ENCODE data around the gene TSKU. TPM values are rescaled to one million over a fixed set of nuclear protein-coding genes. Genes with fewer than 3 reads are reported as not detected.

Gene TSKU
- total RNA-seq, 1 donor from 2014 or later: 42.3 TPM

DNA sequence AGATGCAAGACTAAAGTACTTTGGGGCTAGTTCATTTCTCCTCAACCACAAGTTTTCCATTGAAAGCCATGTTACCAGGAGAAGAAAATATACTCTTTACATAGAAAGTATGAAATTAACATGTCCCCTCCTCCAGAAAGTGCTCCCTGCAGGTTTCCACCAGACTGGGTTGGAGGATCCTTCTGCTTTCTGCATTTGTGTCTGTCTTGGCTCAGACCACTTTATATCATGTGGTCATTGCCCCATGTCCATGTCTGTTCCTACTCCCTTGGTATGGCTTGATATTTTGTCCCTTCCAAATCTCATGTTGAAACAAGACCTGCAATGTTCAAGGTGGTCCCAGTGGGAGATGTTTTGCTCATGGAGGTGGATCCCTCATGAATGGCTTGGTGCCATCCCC lies 49.2 kb downstream of the TSKU start:
- Mint-ChIP-seq H3K27me3 (ENCODE audit: low read depth) (no peaks in the 10 kb centered on the region), H3K9me3 (ENCODE audit: low read depth) (no peaks in the 10 kb centered on the region), H3K36me3 (ENCODE audit: low read depth) (no peaks in the 10 kb centered on the region), H3K4me1 (ENCODE audit: low read depth) (peaks cover 5% of the 10 kb centered on the region), H3K27ac (ENCODE audit: unreplicated experiment) (no peak overlapping the region), H3K4me3 (ENCODE audit: unreplicated experiment) (no peak overlapping the region)
- DNase-seq (ENCODE audit: low spot score): no peak
- TF ChIP-seq, protein P1, sequence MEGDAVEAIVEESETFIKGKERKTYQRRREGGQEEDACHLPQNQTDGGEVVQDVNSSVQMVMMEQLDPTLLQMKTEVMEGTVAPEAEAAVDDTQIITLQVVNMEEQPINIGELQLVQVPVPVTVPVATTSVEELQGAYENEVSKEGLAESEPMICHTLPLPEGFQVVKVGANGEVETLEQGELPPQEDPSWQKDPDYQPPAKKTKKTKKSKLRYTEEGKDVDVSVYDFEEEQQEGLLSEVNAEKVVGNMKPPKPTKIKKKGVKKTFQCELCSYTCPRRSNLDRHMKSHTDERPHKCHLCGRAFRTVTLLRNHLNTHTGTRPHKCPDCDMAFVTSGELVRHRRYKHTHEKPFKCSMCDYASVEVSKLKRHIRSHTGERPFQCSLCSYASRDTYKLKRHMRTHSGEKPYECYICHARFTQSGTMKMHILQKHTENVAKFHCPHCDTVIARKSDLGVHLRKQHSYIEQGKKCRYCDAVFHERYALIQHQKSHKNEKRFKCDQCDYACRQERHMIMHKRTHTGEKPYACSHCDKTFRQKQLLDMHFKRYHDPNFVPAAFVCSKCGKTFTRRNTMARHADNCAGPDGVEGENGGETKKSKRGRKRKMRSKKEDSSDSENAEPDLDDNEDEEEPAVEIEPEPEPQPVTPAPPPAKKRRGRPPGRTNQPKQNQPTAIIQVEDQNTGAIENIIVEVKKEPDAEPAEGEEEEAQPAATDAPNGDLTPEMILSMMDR (IDR thresholded peaks at IDR 0.05): no peak

DNA sequence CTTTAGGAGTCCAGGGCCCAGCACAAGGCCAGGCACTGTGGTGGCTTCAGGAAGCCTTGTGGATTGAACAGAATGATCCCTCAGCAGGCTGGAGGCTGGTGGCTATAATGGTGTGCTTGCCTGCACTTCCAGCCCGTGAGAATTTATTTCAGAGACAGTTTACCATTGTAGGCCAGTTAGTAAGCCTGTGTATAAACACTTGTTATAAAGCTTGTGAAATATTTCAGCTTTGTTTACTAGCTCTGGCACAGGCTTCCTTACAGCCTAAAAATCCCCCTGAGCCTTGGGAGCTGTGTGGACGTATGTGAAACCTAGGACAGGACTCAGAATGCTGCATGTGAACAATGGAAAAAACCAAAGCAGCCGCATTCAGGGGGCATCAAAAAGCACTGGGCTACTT lies 51.0 kb downstream of the TSKU start:
- H3K36me3 Mint-ChIP-seq (ENCODE audit: low read depth): no peaks in the 10 kb centered on the region
- H3K4me3 Mint-ChIP-seq (ENCODE audit: unreplicated experiment): no peak overlapping the region
- no peak for DNase-seq (ENCODE audit: low spot score)
- H3K9me3 Mint-ChIP-seq (ENCODE audit: low read depth): no peaks in the 10 kb centered on the region
- peaks cover 3% of the 10 kb centered on the region for H3K27me3 Mint-ChIP-seq (ENCODE audit: low read depth)
- no peak overlapping the region for H3K27ac Mint-ChIP-seq (ENCODE audit: unreplicated experiment)
- H3K4me1 Mint-ChIP-seq (ENCODE audit: low read depth): peaks cover 5% of the 10 kb centered on the region
- TF ChIP-seq, protein P1 (IDR thresholded peaks at IDR 0.05): no peak

DNA sequence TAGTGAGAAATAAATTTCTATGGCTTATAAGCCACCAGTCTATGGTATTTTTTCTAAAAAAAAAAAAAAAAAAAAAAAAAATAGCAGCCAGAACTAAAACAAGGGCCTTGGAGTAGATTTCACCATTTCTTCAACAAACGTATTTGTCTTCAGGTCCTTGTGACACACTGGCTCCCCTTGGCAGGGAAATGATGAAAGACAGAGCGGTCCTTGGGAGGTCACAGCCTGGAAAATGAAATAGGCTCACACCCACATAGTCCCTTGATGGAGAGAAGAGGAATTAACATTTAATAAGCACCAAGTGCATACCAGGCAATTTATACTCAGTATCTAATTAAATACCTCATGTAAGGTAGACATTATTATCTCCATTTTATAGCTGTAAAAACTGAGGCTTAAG lies 51.9 kb downstream of the TSKU start:
- H3K9me3 Mint-ChIP-seq (ENCODE audit: low read depth): no peaks in the 10 kb centered on the region
- peaks cover 9% of the 10 kb centered on the region for H3K27me3 Mint-ChIP-seq (ENCODE audit: low read depth)
- no peaks in the 10 kb centered on the region for H3K36me3 Mint-ChIP-seq (ENCODE audit: low read depth)
- H3K4me3 Mint-ChIP-seq (ENCODE audit: unreplicated experiment): no peak overlapping the region
- no peak overlapping the region for H3K27ac Mint-ChIP-seq (ENCODE audit: unreplicated experiment)
- TF ChIP-seq, protein P1 (IDR thresholded peaks at IDR 0.05): no peak
- no peak for DNase-seq (ENCODE audit: low spot score)
- peaks cover 5% of the 10 kb centered on the region for H3K4me1 Mint-ChIP-seq (ENCODE audit: low read depth)

DNA sequence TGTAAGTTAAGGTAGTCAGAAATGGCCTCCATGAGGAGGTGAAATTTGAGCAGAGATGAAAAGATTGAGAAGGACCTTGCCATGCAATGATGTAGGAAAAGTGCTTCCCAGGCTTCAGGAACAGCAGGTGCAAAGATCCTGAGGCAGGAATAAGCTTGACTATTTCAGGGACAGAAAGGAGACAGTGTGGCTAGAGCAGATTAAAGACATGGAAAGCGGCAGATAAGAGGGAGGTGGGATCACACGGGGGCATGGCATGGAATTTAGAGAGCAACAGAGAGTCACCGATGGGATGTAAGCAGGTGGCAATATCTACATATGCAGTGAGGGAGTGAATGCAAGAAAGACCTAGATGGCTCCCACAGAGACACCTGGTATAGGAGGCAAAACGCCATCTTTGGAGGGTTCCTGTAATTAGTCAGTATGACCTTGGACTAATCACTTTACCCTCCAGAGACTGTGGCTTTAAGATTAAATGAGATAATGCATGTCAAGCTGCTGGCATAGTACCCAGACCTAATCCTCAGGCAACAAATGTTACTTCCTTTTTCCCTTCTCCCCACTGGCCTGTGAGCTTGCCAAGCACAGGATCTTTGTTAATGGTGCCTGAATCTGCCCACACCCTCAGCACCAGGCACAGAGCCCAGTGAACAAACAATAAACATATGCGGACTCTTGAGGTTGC lies 52.9 kb downstream of the TSKU start:
- no peak for DNase-seq (ENCODE audit: low spot score)
- H3K36me3 Mint-ChIP-seq (ENCODE audit: low read depth): no peaks in the 10 kb centered on the region
- peaks cover 3% of the 10 kb centered on the region for H3K4me1 Mint-ChIP-seq (ENCODE audit: low read depth)

DNA sequence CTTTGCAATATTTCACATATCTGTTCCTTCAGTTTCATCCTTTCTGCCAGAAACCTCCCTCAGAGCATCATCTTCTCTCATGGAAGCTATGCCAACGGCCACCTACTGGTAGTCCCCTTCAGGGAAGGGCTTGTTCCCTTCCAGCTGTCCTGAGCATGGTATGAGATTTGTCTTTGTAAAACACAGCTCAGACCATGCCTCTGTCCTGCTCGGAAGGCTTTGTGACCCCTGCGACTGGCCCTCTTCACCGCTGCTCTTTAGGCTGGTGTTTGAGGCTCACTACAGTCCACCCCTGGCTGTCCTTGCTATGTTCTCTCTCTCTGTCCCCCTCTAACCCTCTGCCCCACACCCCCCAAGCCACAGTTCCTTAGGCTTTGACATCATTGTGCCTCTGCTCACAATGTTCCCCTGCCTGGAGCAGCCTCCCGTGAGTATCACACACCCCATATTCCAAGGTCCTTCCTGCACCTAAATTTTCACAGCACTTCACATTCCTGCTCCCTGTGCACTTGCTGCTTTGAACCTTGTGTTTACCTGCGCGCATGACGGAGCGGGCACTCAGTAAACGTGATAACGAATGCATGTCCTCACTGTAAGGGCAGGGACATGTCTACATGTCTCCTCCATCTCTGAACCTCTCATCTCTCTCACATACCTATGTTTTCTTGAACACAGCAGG lies 53.6 kb downstream of the TSKU start:
- no peaks in the 10 kb centered on the region for H3K36me3 Mint-ChIP-seq (ENCODE audit: low read depth)
- no peak for DNase-seq (ENCODE audit: low spot score)
- H3K27me3 Mint-ChIP-seq (ENCODE audit: low read depth): peaks cover 17% of the 10 kb centered on the region
- TF ChIP-seq, protein P1 (IDR thresholded peaks at IDR 0.05): no peak
- no peak overlapping the region for H3K4me3 Mint-ChIP-seq (ENCODE audit: unreplicated experiment)
- H3K9me3 Mint-ChIP-seq (ENCODE audit: low read depth): no peaks in the 10 kb centered on the region
- H3K27ac Mint-ChIP-seq (ENCODE audit: unreplicated experiment): no peak overlapping the region
- H3K4me1 Mint-ChIP-seq (ENCODE audit: low read depth): peaks cover 3% of the 10 kb centered on the region

More for the DNA sequence above, 52.9 kb downstream of the TSKU start:
- no peak overlapping the region for H3K27ac Mint-ChIP-seq (ENCODE audit: unreplicated experiment)
- TF ChIP-seq, protein P1 (IDR thresholded peaks at IDR 0.05): no peak
- H3K9me3 Mint-ChIP-seq (ENCODE audit: low read depth): no peaks in the 10 kb centered on the region
- no peak overlapping the region for H3K4me3 Mint-ChIP-seq (ENCODE audit: unreplicated experiment)
- peaks cover 12% of the 10 kb centered on the region for H3K27me3 Mint-ChIP-seq (ENCODE audit: low read depth)
